ENCODE results near the gene ERAP2. TPM values are rescaled to one million over a fixed set of nuclear protein-coding genes. Genes with fewer than 3 reads are reported as not detected.

ERAP2 gene
- polyA plus RNA-seq, 1 donor from 2014 or later = not detected

DNA sequence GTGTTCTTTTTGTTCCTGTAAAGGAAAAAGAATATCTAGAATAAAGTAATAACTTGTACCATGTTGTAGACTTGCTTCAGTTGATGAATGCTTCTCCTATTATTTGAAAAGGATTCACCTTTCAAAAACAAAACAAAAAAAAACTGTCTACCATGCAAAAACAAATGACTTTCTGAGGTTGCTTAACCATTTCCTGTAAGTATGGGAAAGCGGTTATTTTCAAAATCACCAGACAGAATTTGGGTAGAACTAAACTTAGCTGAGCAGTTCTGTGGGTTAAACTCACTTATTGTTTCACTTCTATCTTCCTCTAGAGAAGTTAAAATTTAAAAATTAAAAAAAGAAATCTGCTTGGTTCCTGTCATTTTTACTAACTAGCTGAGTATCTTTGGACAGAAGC is 84.8 kb downstream of the ERAP2 start:
- H3K79me2 ChIP-seq (replicated peaks; ENCODE audit: insufficient read depth, low read length) = peaks cover 13% of the 10 kb centered on the region
- no peaks in the 10 kb centered on the region for H3F3A ChIP-seq (ENCODE audit: insufficient read depth, low read length, poor library complexity, severe bottlenecking)
- no peaks in the 10 kb centered on the region for H3K9me2 ChIP-seq (ENCODE audit: insufficient read depth, low read length)
- no peaks in the 10 kb centered on the region for H4K20me1 ChIP-seq (ENCODE audit: insufficient read depth)
- no peak overlapping the region for H3K9ac ChIP-seq (ENCODE audit: low read length)
- H3K4me2 ChIP-seq (ENCODE audit: low read length) = no peak overlapping the region
- H3K4me3 ChIP-seq (ENCODE audit: low read length) = no peak overlapping the region
- no peaks in the 10 kb centered on the region for H3K36me3 ChIP-seq (ENCODE audit: insufficient read depth, low read length)
- no peaks in the 10 kb centered on the region for H3K9me3 ChIP-seq (ENCODE audit: low read length)
- no peak overlapping the region for H2AFZ ChIP-seq (ENCODE audit: low read depth, low read length)
- no peaks in the 10 kb centered on the region for H3K27me3 ChIP-seq (ENCODE audit: insufficient read depth, low read depth, low read length)
- no peak overlapping the region for H3K27ac ChIP-seq (ENCODE audit: low read length)
- TF ChIP-seq, protein P1, sequence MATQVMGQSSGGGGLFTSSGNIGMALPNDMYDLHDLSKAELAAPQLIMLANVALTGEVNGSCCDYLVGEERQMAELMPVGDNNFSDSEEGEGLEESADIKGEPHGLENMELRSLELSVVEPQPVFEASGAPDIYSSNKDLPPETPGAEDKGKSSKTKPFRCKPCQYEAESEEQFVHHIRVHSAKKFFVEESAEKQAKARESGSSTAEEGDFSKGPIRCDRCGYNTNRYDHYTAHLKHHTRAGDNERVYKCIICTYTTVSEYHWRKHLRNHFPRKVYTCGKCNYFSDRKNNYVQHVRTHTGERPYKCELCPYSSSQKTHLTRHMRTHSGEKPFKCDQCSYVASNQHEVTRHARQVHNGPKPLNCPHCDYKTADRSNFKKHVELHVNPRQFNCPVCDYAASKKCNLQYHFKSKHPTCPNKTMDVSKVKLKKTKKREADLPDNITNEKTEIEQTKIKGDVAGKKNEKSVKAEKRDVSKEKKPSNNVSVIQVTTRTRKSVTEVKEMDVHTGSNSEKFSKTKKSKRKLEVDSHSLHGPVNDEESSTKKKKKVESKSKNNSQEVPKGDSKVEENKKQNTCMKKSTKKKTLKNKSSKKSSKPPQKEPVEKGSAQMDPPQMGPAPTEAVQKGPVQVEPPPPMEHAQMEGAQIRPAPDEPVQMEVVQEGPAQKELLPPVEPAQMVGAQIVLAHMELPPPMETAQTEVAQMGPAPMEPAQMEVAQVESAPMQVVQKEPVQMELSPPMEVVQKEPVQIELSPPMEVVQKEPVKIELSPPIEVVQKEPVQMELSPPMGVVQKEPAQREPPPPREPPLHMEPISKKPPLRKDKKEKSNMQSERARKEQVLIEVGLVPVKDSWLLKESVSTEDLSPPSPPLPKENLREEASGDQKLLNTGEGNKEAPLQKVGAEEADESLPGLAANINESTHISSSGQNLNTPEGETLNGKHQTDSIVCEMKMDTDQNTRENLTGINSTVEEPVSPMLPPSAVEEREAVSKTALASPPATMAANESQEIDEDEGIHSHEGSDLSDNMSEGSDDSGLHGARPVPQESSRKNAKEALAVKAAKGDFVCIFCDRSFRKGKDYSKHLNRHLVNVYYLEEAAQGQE (IDR thresholded peaks at IDR 0.05; ENCODE audit: borderline replicate concordance) = no peak
- no peak for TF ChIP-seq EP300 (conservative IDR thresholded peaks at IDR 0.05; ENCODE audit: poor library complexity, severe bottlenecking)
- TF ChIP-seq TAF1 (IDR thresholded peaks at IDR 0.05; ENCODE audit: low read depth) = no peak
- no peak for TF ChIP-seq POLR2AphosphoS5 (IDR thresholded peaks at IDR 0.05)
- TF ChIP-seq MXI1 (conservative IDR thresholded peaks at IDR 0.05; ENCODE audit: poor library complexity, severe bottlenecking) = no peak
- no peak for TF ChIP-seq RAD21 (conservative IDR thresholded peaks at IDR 0.05)
- no peak for TF ChIP-seq EZH2 (IDR thresholded peaks at IDR 0.05; ENCODE audit: borderline replicate concordance, insufficient read depth, low read length, poor library complexity, severe bottlenecking)
- TF ChIP-seq SMC3 (conservative IDR thresholded peaks at IDR 0.05; ENCODE audit: poor library complexity) = no peak
- TF ChIP-seq, protein P2, sequence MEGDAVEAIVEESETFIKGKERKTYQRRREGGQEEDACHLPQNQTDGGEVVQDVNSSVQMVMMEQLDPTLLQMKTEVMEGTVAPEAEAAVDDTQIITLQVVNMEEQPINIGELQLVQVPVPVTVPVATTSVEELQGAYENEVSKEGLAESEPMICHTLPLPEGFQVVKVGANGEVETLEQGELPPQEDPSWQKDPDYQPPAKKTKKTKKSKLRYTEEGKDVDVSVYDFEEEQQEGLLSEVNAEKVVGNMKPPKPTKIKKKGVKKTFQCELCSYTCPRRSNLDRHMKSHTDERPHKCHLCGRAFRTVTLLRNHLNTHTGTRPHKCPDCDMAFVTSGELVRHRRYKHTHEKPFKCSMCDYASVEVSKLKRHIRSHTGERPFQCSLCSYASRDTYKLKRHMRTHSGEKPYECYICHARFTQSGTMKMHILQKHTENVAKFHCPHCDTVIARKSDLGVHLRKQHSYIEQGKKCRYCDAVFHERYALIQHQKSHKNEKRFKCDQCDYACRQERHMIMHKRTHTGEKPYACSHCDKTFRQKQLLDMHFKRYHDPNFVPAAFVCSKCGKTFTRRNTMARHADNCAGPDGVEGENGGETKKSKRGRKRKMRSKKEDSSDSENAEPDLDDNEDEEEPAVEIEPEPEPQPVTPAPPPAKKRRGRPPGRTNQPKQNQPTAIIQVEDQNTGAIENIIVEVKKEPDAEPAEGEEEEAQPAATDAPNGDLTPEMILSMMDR (IDR thresholded peaks at IDR 0.05; ENCODE audit: poor library complexity, severe bottlenecking) = no peak

DNA sequence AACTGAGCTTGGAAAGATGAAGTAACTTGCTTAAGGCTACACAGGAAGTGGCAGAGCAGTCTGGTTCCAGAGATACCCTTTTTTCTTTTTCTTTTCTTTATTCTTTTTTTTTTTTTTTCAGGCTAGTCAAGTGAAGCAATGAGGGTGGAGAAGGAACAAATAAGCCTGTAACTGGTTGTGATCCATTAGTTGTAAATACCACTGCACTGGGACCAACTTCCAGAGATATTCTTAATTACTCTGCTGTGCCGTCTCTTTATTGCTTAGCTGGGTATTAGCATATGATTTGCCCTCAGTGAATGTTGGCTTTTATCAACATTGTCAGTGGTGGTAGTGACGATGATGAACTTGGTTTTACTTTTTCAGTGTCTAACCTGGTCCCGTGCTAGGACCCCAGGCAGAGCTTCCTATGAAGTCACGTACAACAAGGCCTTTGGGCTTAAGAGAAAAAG is 86.3 kb downstream of the ERAP2 start:
- Histone ChIP-seq H3K9me2 (ENCODE audit: insufficient read depth, low read length) (no peaks in the 10 kb centered on the region), H3K27ac (ENCODE audit: low read length) (no peak overlapping the region), H4K20me1 (ENCODE audit: insufficient read depth) (no peaks in the 10 kb centered on the region), H3K36me3 (ENCODE audit: insufficient read depth, low read length) (no peaks in the 10 kb centered on the region), H3K9me3 (ENCODE audit: low read length) (no peaks in the 10 kb centered on the region), H3F3A (ENCODE audit: insufficient read depth, low read length, poor library complexity, severe bottlenecking) (no peaks in the 10 kb centered on the region), H3K27me3 (ENCODE audit: insufficient read depth, low read depth, low read length) (no peaks in the 10 kb centered on the region), H3K4me3 (ENCODE audit: low read length) (no peak overlapping the region), H3K79me2 (replicated peaks; ENCODE audit: insufficient read depth, low read length) (peaks cover 4% of the 10 kb centered on the region), H3K4me2 (ENCODE audit: low read length) (no peak overlapping the region), H3K9ac (ENCODE audit: low read length) (no peak overlapping the region), H2AFZ (ENCODE audit: low read depth, low read length) (no peak overlapping the region)
- TF ChIP-seq TAF1 (IDR thresholded peaks at IDR 0.05; ENCODE audit: low read depth) (no peak), POLR2AphosphoS5 (IDR thresholded peaks at IDR 0.05) (no peak), EP300 (conservative IDR thresholded peaks at IDR 0.05; ENCODE audit: poor library complexity, severe bottlenecking) (no peak), EZH2 (IDR thresholded peaks at IDR 0.05; ENCODE audit: borderline replicate concordance, insufficient read depth, low read length, poor library complexity, severe bottlenecking) (no peak), RAD21 (conservative IDR thresholded peaks at IDR 0.05) (no peak), MXI1 (conservative IDR thresholded peaks at IDR 0.05; ENCODE audit: poor library complexity, severe bottlenecking) (no peak)
- TF ChIP-seq, protein P1 (IDR thresholded peaks at IDR 0.05; ENCODE audit: borderline replicate concordance) = no peak
